Smooth muscle cell of bladder (primary cell): ENCODE data around the gene SPAG4. TPM values are rescaled to one million over a fixed set of nuclear protein-coding genes. Genes with fewer than 3 reads are reported as not detected.

Experiments
- total RNA-seq: library from RNA; depleted of rRNA; stranded (reverse); fragments of >200 nt; gene quantifications from 2 replicates; pipeline ENCODE4 v1.2.3, GENCODE V29; 2014

The SPAG4 gene
- total RNA-seq = 11.9 and 22.0 TPM in 2 replicates

GRCh38 chr20:35615667-35616464 lies at the start of gene SPAG4:
Gene SPAG4 (plus strand): TSS chr20:35615829. CDS start chr20:35616004, 175 bp downstream.

GRCh38 chr20:35664466-35665206 lies 49.0 kb downstream of the SPAG4 start, which contains the start of the genes CPNE1 and RBM12:
Gene CPNE1 (minus strand): TSS chr20:35664900. CDS start chr20:35632923, 31,977 bp downstream.
Gene RBM12 (minus strand): TSS chr20:35664900. CDS start chr20:35655322, 9,578 bp downstream.

Other genes with a start within 250 kb of the SPAG4 start
- 22.0 and 22.5 TPM in 2 replicates for gene UQCC1, start 203.9 kb upstream of the SPAG4 start, total RNA-seq
- gene GDF5, start 177.6 kb upstream of the SPAG4 start, total RNA-seq = 1.7 and 2.1 TPM in 2 replicates
- 11.9 and 29.0 TPM in 2 replicates for gene CEP250, start 160.2 kb upstream of the SPAG4 start, total RNA-seq
- gene C20orf173, start 86.2 kb upstream of the SPAG4 start, total RNA-seq = not detected in 2 replicates
- gene ERGIC3, start 73.8 kb upstream of the SPAG4 start, total RNA-seq = 444 and 536 TPM in 2 replicates
- gene CPNE1, start 49.1 kb downstream of the SPAG4 start, total RNA-seq = 147 and 199 TPM in 2 replicates
- gene RBM12, start 49.1 kb downstream of the SPAG4 start, total RNA-seq = 25.5 and 38.6 TPM in 2 replicates
- gene NFS1, start 83.5 kb downstream of the SPAG4 start, total RNA-seq = 19.1 and 25.7 TPM in 2 replicates
- 352 and 507 TPM in 2 replicates for gene ROMO1, start 83.6 kb downstream of the SPAG4 start, total RNA-seq
- gene RBM39, start 126.4 kb downstream of the SPAG4 start, total RNA-seq = 319 and 352 TPM in 2 replicates
- 18.8 and 21.4 TPM in 2 replicates for gene PHF20, start 156.2 kb downstream of the SPAG4 start, total RNA-seq